Measurements from ENCODE around the gene KRTAP5-7. TPM values are rescaled to one million over a fixed set of nuclear protein-coding genes. Genes with fewer than 3 reads are reported as not detected.
A peak's percentile ranks its signal among the peaks of the same experiment; 100 is the strongest.
"Not testable (repeated sequence)": the region's sequence is repeated elsewhere in the genome, so short reads cannot be mapped to it uniquely, and the experiment has no call there.

KRTAP5-7 gene
- total RNA-seq, 2 donors from 2014 or later: 0.26 TPM; not detected in 1

DNA sequence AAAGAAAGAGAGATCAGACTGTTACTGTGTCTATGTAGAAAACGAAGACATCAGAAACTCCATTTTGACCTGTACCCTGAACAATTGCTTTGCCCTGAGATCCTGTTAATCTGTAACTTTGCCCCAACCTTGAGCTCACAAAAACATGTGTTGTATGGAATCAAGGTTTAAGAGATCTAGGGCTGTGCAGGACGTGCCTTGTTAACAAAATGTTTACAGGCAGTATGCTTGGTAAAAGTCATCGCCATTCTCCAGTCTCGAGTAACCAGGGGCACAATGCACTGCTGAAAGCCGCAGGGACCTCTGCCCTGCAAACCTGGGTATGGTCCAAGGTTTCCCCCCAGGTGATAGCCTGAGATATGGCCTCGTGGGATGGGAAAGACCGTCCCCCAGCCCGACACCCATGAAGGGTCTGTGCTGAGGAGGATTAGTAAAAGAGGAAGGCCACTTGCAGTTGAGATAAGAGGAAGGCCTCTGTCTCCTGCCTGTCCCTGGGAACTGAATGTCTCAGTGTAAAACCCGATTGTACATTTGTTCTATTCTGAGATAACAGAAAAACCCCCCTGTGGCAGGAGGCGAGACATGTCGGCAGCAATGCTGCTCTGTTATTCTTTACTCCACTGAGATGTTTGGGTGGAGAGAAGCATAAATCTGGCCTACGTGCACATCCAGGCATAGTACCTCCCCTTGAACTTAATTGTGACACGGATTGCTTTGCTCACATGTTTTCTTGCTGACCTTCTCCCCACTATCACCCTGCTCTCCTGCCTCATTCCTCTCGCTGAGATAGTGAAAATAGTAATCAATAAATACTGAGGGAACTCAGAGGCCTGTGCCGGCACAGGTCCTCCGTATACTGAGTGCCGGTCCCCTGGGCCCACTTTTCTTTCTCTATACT lies 7.9 kb downstream of the KRTAP5-7 start:
- not testable (repeated sequence) for ATAC-seq; H3K4me1 Mint-ChIP-seq (ENCODE audit: low read depth in 2 of 2); H3K27ac Mint-ChIP-seq; H3K4me3 Mint-ChIP-seq; DNase-seq (ENCODE audit: low spot score); H3K36me3 Mint-ChIP-seq; H3K9me3 Mint-ChIP-seq
- peaks cover 7 to 15% of the 10 kb centered on the region in 2 donors for H3K27me3 Mint-ChIP-seq

DNA sequence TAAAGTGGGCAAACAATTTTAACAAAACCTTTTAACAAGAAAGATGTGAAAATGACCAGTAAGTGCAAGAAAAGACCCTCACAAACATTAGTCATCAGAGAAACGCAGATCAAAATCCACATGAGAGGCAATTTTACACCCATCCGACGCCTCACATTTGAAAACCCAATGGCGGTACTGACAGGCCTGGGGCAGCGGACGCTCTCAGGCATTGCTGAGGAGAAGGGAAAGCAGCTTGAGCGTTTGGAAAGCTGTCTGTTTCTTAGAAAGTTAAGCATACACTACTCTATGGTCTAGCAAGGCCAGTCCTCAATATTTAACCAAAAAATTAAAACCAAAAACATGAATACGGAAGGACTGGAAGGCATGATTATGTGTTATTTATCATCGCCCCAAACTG lies 8.8 kb downstream of the KRTAP5-7 start:
- no peak for DNase-seq (ENCODE audit: low spot score)
- Mint-ChIP-seq H3K4me3 (no peak overlapping the region), H3K27ac (no peak overlapping the region), H3K36me3 (no peaks in the 10 kb centered on the region), H3K4me1 (ENCODE audit: low read depth in 2 of 2) (no peaks in the 10 kb centered on the region), H3K9me3 (no peaks in the 10 kb centered on the region), H3K27me3 (peaks cover 8 to 11% of the 10 kb centered on the region in 2 donors)
- no peak for ATAC-seq

DNA sequence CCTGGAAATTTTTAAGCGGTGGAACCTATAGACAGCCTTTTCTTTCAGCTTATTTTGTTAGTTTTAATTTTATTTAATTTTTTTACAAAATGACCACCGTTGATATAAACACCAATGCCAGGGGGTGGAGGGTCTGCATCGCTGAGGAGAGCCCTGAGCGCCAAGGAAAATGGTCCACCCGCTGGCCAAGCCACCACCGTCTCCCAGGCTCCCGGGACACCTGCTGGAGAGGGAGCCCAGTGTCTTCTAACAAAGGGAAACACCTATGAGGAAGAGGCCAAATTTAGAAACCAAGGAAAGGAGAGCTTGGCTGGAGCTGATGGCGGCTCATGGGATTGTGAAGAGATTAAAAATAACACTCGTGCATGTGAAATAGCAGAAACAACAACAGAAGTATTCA lies 10.5 kb downstream of the KRTAP5-7 start:
- no peak for ATAC-seq

DNA sequence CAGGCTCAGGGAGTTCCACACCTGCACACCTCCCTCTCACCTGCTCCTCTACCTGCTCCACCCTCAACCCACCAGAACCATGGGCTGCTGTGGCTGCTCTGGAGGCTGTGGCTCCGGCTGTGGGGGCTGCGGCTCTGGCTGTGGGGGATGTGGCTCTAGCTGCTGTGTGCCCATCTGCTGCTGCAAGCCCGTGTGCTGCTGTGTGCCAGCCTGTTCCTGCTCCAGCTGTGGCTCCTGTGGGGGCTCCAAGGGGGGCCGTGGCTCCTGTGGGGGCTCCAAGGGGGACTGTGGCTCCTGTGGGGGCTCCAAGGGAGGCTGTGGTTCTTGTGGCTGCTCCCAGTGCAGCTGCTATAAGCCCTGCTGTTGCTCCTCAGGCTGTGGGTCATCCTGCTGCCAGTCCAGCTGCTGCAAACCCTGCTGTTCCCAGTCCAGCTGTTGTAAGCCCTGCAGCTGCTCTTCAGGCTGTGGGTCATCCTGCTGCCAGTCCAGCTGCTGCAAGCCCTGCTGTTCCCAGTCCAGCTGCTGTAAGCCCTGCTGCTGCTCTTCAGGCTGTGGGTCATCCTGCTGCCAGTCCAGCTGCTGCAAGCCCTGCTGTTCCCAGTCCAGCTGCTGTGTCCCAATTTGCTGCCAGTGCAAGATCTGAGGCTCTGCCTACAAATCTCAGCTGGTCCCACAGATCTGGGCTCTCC lies 11.1 kb downstream of the KRTAP5-7 start, which contains the start of gene KRTAP5-8:
TSS of gene KRTAP5-8 (plus strand) at position 49 of the 689 bp plus-strand sequence. CDS start at position 80, 31 bp downstream.
- H3K36me3 Mint-ChIP-seq; H3K4me1 Mint-ChIP-seq (ENCODE audit: low read depth in 2 of 2); H3K27ac Mint-ChIP-seq; ATAC-seq; DNase-seq (ENCODE audit: low spot score); H3K9me3 Mint-ChIP-seq; H3K4me3 Mint-ChIP-seq: not testable (repeated sequence)
- peaks cover 12 to 15% of the 10 kb centered on the region in 2 donors for H3K27me3 Mint-ChIP-seq

More for the DNA sequence above, 10.5 kb downstream of the KRTAP5-7 start:
- Mint-ChIP-seq H3K27me3 (peaks cover 12 to 15% of the 10 kb centered on the region in 2 donors), H3K27ac (no peak overlapping the region), H3K4me1 (ENCODE audit: low read depth in 2 of 2) (no peaks in the 10 kb centered on the region), H3K9me3 (no peaks in the 10 kb centered on the region), H3K36me3 (no peaks in the 10 kb centered on the region), H3K4me3 (no peak overlapping the region)
- DNase-seq (ENCODE audit: low spot score): no peak

DNA sequence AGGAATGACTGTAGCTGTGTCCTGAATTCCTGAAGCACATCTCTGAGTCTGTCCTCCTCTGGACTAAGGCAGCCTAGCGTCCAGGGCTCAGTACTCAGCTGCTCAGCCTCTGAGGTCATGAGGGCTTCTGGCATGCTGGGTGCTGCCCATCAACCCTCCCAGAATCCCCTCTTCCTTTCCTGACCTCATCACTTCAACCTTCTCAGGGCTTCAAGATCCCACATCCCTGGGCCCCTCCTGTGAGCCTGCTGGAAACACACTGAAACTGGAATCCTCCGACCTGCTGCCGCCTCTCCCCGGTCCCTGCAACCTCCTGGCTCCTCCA lies 11.6 kb downstream of the KRTAP5-7 start:
- ATAC-seq: peak in 1 of 2 donors; percentile 6
- Mint-ChIP-seq H3K4me1 (ENCODE audit: low read depth in 2 of 2) (peaks cover 6 to 7% of the 10 kb centered on the region in 2 donors), H3K27ac (no peak overlapping the region), H3K4me3 (no peak overlapping the region), H3K36me3 (no peaks in the 10 kb centered on the region), H3K27me3 (peaks cover 12 to 15% of the 10 kb centered on the region in 2 donors), H3K9me3 (no peaks in the 10 kb centered on the region)
- DNase-seq (ENCODE audit: low spot score): no peak

DNA sequence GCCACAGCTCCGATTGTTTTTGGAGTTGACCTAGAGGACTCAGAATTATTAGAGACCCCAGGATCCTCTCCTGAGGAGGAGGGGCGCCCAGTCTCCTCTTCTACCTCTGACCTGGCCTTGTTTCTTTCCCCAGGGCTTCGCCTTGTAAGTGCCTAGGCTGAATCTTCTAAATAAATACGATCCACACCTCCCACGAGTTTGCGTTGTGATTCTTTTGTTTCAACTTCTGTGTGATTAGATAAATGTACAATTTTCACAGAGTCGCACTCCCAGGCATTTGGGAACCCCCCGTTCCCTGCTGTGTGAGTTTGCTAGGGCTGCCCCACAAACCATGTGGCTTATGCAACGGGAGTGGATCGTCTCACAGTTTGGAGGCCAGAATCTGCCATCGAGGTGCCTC lies 11.9 kb downstream of the KRTAP5-7 start:
- peak in 1 of 2 donors; percentile 20 for ATAC-seq
- Mint-ChIP-seq H3K27me3 (peaks cover 12 to 15% of the 10 kb centered on the region in 2 donors), H3K27ac (no peak overlapping the region), H3K4me3 (no peak overlapping the region), H3K9me3 (no peaks in the 10 kb centered on the region), H3K36me3 (no peaks in the 10 kb centered on the region), H3K4me1 (ENCODE audit: low read depth in 2 of 2) (peaks cover 9% of the 10 kb centered on the region in 2 donors)
- DNase-seq (ENCODE audit: low spot score): no peak

DNA sequence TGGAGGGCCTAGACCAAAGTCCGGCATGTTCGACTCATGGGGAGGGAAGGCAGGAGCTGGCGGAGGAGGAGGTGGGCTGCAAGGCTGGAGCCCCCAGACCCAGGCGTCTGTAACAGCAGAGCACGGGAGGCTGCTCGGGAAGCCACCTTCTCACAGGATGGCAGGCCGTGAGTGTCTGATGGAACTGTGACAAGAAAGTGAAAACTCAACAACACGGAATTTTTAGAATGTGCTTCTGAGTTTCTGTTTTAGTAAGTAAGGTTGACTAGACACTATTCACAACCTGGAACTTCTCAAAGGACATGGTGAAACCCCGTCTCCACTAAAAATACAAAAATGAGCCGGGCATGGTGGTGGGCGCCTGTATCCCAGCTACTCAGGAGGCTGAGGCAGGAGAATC lies 12.9 kb downstream of the KRTAP5-7 start:
- not testable (repeated sequence) for H3K4me3 Mint-ChIP-seq; H3K36me3 Mint-ChIP-seq; H3K9me3 Mint-ChIP-seq; ATAC-seq; H3K27ac Mint-ChIP-seq; DNase-seq (ENCODE audit: low spot score)
- H3K27me3 Mint-ChIP-seq: peaks cover 13 to 15% of the 10 kb centered on the region in 2 donors
- peaks cover 9 to 12% of the 10 kb centered on the region in 2 donors for H3K4me1 Mint-ChIP-seq (ENCODE audit: low read depth in 2 of 2)

DNA sequence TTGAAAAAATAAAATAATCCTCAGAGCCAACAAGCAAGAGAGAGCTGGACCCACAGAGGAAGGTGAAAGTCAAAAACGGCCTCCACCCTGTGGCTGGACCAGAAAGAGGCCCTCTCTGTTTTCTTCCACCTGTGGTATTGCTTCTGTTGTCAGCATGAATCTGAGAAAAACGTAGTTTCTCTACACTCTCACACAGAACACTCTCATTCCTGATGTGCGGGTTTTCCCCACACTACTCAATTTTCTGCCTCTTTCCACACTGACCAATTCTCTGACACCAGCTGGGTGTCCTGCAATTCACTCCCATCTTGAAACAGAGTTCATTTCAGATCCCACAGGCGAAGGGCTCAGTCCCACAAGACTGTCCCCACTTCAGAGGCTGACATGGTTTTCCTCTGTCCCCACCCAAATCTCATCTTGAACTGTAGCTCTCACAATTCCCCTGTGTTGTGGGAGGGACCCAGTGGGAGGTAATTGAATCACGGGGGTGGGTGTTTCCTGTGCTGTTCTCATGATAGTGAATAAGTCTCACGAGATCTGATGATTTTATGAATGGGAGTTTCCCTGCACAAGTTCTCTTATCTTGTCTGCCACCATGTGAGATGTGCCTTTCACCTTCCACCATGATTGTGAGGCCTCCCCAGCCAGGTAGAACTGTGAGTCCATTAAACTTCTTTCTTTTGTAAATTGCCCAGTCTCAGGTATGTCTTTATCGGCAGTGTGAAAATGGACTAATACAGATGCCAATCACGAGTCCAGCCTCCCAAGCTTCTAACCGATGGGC lies 13.6 kb downstream of the KRTAP5-7 start:
- not testable (repeated sequence) for ATAC-seq, H3K4me3 Mint-ChIP-seq

DNA sequence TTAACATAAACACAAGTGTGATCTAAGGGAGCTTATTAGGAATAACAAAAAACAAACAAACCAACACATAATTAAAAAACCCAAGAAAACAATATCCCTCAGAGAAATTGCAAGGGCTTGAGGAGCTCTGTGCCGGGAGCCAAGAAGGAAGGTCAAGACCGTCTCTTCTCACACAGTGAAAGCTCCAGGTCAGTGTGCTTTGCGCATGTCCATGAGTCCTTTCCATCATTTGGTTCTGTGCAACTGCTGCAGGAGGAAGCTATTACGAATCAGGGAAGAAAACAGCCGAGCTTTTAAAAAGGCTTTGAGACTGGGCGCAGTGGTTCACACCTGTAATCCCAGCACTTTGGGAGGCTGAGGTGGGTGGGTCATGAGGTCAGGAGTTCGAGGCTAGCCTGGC lies 15.3 kb downstream of the KRTAP5-7 start:
- DNase-seq (ENCODE audit: low spot score) (no peak), ATAC-seq (no peak)
- Mint-ChIP-seq H3K36me3 (no peaks in the 10 kb centered on the region), H3K4me1 (ENCODE audit: low read depth in 2 of 2) (peaks cover 9 to 12% of the 10 kb centered on the region in 2 donors), H3K27me3 (peaks cover 12 to 14% of the 10 kb centered on the region in 2 donors), H3K4me3 (no peak overlapping the region), H3K27ac (no peak overlapping the region), H3K9me3 (no peaks in the 10 kb centered on the region)

More for the DNA sequence above, 13.6 kb downstream of the KRTAP5-7 start:
- Mint-ChIP-seq H3K4me1 (ENCODE audit: low read depth in 2 of 2) (peaks cover 9 to 12% of the 10 kb centered on the region in 2 donors), H3K27me3 (peaks cover 15 to 16% of the 10 kb centered on the region in 2 donors)
- not testable (repeated sequence) for H3K27ac Mint-ChIP-seq; DNase-seq (ENCODE audit: low spot score); H3K36me3 Mint-ChIP-seq; H3K9me3 Mint-ChIP-seq

DNA sequence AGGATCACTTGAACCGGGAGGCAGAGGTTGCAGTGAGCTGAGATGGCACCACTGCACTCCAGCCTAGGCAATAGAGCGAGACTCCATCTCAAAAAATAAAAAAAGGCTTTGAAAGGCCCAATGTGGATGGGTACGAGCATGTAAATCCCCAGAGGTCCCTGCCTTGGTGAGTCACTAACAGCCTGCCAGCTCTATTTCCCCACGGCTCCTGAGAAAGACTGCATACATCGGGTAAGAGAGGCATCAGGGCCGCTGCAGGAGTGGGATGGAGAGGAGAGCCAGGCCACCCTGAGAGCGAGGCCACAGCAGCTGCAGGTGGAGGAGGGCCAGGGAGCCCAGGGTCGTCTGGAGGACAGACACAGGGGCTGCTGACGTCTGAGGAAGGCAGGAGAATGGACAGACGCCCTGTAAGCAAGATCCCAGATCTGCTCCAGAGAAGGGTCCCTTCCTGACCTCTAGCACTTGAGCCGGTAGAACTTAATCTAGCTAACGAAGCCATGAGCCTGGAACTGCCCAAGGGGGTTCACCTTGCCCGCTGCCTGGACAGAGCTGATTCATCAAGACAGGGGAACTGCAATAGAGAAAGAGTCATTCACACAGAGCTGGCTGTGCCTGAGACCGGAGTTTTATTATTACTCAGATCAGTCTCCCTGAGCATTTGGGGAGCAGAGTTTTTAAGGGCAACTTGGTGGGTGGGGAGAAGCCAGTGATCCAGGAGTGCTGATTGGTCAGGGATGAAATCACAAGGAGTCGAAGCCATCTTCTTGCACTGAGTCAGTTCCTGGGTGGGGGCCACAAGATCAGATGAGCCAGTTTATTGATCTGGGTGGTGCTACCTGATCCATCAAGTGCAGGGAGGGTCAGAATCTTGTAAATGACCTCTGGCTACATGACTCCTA lies 16.1 kb downstream of the KRTAP5-7 start:
- peaks cover 9 to 12% of the 10 kb centered on the region in 2 donors for H3K4me1 Mint-ChIP-seq (ENCODE audit: low read depth in 2 of 2)
- no peaks in the 10 kb centered on the region for H3K9me3 Mint-ChIP-seq
- ATAC-seq (no peak), DNase-seq (ENCODE audit: low spot score) (no peak)
- no peaks in the 10 kb centered on the region for H3K36me3 Mint-ChIP-seq
- H3K27ac Mint-ChIP-seq: no peak overlapping the region
- H3K4me3 Mint-ChIP-seq: no peak overlapping the region
- peaks cover 18 to 20% of the 10 kb centered on the region in 2 donors for H3K27me3 Mint-ChIP-seq

DNA sequence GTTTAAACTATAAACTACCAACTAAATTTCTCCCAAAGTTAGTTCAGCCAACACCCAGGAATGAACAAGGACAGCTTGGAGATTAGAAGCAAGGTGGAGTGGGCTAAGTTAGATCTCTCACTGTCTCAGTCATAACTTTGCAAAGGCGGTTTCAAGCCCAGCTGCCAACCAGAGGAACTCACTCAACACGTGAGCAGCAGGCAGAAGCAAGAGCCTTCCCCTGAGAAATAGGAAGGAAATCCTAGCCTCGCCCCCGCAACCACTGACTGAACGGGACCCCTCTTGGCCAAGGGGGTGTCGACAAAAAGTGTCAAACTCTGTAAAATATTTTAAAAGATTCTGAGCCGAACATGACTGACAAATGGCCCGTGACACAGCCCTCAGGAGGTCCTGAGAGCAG lies 16.8 kb downstream of the KRTAP5-7 start:
- H3K36me3 Mint-ChIP-seq: no peaks in the 10 kb centered on the region
- H3K4me1 Mint-ChIP-seq (ENCODE audit: low read depth in 2 of 2): peaks cover 9 to 12% of the 10 kb centered on the region in 2 donors
- H3K9me3 Mint-ChIP-seq: no peaks in the 10 kb centered on the region
- no peak overlapping the region for H3K27ac Mint-ChIP-seq
- no peak for DNase-seq (ENCODE audit: low spot score)
- peaks cover 19 to 22% of the 10 kb centered on the region in 2 donors for H3K27me3 Mint-ChIP-seq
- no peak overlapping the region for H3K4me3 Mint-ChIP-seq
- ATAC-seq: no peak

DNA sequence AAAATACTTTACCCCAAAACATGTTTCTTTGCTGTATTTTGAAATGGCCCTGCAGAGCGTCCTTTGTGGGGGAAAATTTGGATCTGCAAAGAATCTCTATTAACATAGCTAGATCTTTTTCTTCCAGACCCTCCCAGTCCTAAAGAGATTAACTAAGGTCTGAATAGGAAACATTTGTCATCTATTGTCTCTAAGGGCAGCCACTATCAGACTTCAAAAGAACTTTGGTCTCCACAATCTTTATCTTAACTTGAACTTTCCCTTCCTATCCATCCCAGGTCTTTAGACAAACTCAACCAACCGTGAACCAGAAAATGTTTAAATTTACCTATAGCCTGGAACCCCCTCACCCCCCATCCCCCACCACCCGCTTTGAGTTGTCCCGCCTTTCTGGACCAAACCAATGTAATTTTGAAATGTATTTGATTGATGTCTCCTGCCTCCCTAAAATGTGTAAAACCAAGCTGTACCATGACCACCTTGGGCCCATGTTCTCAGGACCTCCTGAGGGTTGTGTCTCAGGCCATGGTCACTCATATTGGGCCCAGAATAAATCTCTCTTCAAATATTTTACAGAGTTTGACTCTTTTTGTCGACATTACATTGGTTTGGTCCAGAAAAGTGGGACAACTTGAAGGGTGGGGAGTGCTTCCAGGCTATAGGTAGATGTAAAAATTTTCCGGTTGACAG lies 17.6 kb downstream of the KRTAP5-7 start:
- Mint-ChIP-seq H3K4me1 (ENCODE audit: low read depth in 2 of 2) (peaks cover 9 to 12% of the 10 kb centered on the region in 2 donors), H3K4me3 (no peak overlapping the region), H3K27me3 (peaks cover 22 to 28% of the 10 kb centered on the region in 2 donors), H3K27ac (no peak overlapping the region), H3K9me3 (no peaks in the 10 kb centered on the region), H3K36me3 (no peaks in the 10 kb centered on the region)
- ATAC-seq: no peak
- DNase-seq (ENCODE audit: low spot score): no peak

Measured in natural killer cell treated with Interleukin-12 subunit alpha and Interleukin-12 subunit beta and Interleukin-15 and Interleukin-18, amount 100 ng/mL, for 72 hours (primary cell).